MM.1S (cell line): ENCODE results near the gene SLC12A7.
"Not testable (repeated sequence)": the region's sequence is repeated elsewhere in the genome, so short reads cannot be mapped to it uniquely, and the experiment has no call there.

ENCODE experiments used
- DNase-seq: peaks from one replicate; pipeline ENCODE4 v3.0.0-alpha.2; 2015
- H2AFZ ChIP-seq: fragments of 300-600 bp; sonication (generic); 2 replicates; pipeline ENCODE4 v1.6.0; 2016; ENCODE audit warnings: antibody characterized with exemption, low read length
- H3F3A ChIP-seq: fragments of 300-600 bp; sonication (generic); 2 replicates; pipeline ENCODE4 v1.6.1; 2016; ENCODE audit warnings: mild to moderate bottlenecking, antibody characterized with exemption, low read length, moderate library complexity, mixed read lengths; ENCODE audit not compliant: insufficient read depth
- H3K27ac ChIP-seq: fragments of 300-600 bp; sonication (generic); 2 replicates; pipeline ENCODE4 v1.5.1; 2016; ENCODE audit warnings: mild to moderate bottlenecking, low read length
- H3K27me3 ChIP-seq: fragments of 300-600 bp; sonication (generic); replicated peaks from 2 replicates; pipeline ENCODE4 v1.6.0; 2016; ENCODE audit warnings: low read length; ENCODE audit not compliant: insufficient read depth
- H3K36me3 ChIP-seq: fragments of 300-600 bp; sonication (generic); replicated peaks from 2 replicates; pipeline ENCODE4 v1.6.1; 2016; ENCODE audit warnings: mild to moderate bottlenecking, low read length, mixed read lengths; ENCODE audit not compliant: insufficient read depth
- H3K4me1 ChIP-seq: fragments of 300-600 bp; sonication (generic); 2 replicates; pipeline ENCODE4 v1.6.1; 2016; ENCODE audit warnings: low read length, mixed read lengths
- H3K4me2 ChIP-seq: fragments of 300-600 bp; sonication (generic); 2 replicates; pipeline ENCODE4 v1.6.0; 2016; ENCODE audit warnings: low read depth, low read length
- H3K4me3 ChIP-seq: fragments of 300-600 bp; sonication (generic); 2 replicates; pipeline ENCODE4 v1.5.1; 2016; ENCODE audit warnings: low read length, mixed read lengths
- H3K79me2 ChIP-seq: fragments of 300-600 bp; sonication (generic); 2 replicates; pipeline ENCODE4 v1.6.1; 2016; ENCODE audit warnings: mixed run types, low read length, mixed read lengths
- H3K9ac ChIP-seq: fragments of 300-600 bp; sonication (generic); 2 replicates; pipeline ENCODE4 v1.6.1; 2016; ENCODE audit warnings: low read length, mixed read lengths
- H3K9me2 ChIP-seq: fragments of 300-600 bp; sonication (generic); replicated peaks from 2 replicates; pipeline ENCODE4 v1.6.1; 2016; ENCODE audit warnings: mild to moderate bottlenecking, low read length, mixed read lengths; ENCODE audit not compliant: insufficient read depth
- H3K9me3 ChIP-seq: fragments of 300-600 bp; sonication (generic); replicated peaks from 2 replicates; pipeline ENCODE4 v1.6.1; 2016; ENCODE audit warnings: mild to moderate bottlenecking, low read length, mixed read lengths; ENCODE audit not compliant: insufficient read depth
- H4K20me1 ChIP-seq: fragments of 300-600 bp; sonication (generic); 2 replicates; pipeline ENCODE4 v1.6.1; 2016; ENCODE audit warnings: mild to moderate bottlenecking, low read length, moderate library complexity, mixed read lengths; ENCODE audit not compliant: insufficient read depth
- EZH2 ChIP-seq: fragments of 300-600 bp; sonication (generic); optimal IDR thresholded peaks from 2 replicates; pipeline ENCODE3; 2017; ENCODE audit warnings: low read depth, mild to moderate bottlenecking, antibody characterized with exemption, low read length, mixed read lengths
- EZH2phosphoT487 ChIP-seq: fragments of 300-600 bp; sonication (generic); IDR thresholded peaks from 2 replicates; pipeline ENCODE4 v1.6.1; 2018; ENCODE audit warnings: antibody characterized with exemption, low read length
- TF ChIP-seq, protein P1 (sequence below): fragments of 300-600 bp; sonication (generic); IDR thresholded peaks from 2 replicates; pipeline ENCODE4 v1.5.1; 2016; ENCODE audit warnings: antibody characterized with exemption, low read length, mixed read lengths

Gene SLC12A7

DNA sequence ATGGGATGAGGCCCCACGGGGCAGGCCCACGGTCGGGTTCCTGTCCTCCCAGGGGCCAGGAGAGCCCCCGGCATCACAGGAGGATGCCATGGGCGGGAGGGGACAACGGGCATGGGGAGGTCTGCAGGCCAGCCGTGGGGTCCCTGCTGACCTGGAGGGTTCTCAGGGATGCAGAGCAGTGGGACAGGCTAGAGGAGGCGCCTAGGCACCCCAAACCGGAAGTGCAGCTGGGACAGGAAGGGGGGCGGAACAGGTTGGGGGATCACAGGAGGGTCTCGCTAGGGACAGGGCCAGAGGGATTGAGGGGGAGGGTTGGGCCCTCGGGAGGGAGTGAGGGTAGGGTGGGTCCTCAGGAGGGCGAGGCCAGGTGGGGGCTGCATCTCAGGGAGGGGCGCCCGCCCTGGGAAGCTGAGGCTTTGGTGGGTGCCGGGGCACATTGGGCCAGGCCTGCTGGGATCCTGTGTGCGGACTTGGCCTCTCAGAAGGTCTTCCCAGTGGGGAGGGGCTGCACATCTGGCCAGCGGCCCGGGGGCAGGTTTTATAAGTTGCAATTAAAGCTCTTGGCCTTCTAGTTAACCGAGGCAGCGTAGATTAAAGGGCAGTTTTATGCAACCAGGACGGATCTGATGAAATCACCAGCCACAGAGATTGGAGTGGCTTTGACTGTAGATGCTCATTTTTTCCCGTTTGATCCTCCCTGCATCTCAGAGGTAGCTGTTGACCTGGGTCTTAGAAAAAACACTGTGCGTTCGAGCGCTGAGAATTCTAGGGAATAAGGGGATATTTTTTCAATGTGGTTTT is 83.2 kb downstream of the SLC12A7 start:
- no peak for DNase-seq
- Histone ChIP-seq H3K9me3 (no peaks in the 10 kb centered on the region), H3F3A (no peaks in the 10 kb centered on the region), H3K79me2 (peaks cover 45% of the 10 kb centered on the region), H3K27ac (no peak overlapping the region), H3K27me3 (peaks cover 21% of the 10 kb centered on the region; the same call in 1 of the 2 replicates), H3K9ac (no peak overlapping the region), H3K36me3 (no peaks in the 10 kb centered on the region), H2AFZ (no peak overlapping the region), H3K4me2 (no peak overlapping the region), H3K4me3 (no peak overlapping the region), H3K9me2 (no peaks in the 10 kb centered on the region), H4K20me1 (no peaks in the 10 kb centered on the region), H3K4me1 (no peaks in the 10 kb centered on the region)
- TF ChIP-seq, protein P1, sequence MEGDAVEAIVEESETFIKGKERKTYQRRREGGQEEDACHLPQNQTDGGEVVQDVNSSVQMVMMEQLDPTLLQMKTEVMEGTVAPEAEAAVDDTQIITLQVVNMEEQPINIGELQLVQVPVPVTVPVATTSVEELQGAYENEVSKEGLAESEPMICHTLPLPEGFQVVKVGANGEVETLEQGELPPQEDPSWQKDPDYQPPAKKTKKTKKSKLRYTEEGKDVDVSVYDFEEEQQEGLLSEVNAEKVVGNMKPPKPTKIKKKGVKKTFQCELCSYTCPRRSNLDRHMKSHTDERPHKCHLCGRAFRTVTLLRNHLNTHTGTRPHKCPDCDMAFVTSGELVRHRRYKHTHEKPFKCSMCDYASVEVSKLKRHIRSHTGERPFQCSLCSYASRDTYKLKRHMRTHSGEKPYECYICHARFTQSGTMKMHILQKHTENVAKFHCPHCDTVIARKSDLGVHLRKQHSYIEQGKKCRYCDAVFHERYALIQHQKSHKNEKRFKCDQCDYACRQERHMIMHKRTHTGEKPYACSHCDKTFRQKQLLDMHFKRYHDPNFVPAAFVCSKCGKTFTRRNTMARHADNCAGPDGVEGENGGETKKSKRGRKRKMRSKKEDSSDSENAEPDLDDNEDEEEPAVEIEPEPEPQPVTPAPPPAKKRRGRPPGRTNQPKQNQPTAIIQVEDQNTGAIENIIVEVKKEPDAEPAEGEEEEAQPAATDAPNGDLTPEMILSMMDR, result no peak
- TF ChIP-seq EZH2 (no peak), EZH2phosphoT487 (no peak)

DNA sequence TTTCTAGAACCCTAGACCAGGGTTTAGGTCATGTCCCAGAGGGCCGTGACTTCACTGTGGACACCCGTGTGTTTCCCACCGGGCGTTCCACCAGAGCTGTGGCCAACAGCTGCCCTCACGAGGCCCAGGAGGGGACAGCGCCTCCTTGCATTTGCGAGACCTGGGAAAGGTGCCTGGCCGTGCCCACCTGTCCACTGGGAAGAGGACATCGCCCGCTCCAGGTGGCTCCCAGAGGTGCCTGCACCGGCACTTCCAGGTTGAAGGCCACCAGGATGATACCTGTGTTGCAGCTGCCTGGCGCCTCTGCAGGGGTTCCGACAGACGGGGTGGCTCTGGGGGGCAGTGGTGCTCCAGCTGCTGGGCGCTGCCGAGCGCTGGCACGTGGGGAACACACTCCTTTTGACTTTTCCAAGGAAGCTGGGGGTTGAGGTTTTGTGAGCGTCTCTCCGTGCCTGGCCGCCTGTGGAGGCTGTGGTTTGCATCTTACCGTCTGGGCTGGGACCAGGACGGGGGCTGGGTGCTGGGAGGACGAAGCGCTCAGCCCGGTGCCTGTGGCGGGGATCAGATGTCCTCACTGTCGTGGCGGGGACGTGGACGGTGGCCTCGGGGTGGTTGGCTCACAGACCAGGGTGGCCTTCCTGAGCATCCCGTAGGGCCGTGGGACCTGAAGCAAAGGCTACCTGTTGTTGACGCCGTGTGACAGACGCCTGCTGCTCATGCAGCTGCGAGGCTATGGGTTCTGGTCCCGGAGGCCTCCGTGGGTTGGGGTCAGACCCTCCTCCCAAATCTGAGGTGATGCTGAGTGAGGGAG is 84.0 kb downstream of the SLC12A7 start:
- no peaks in the 10 kb centered on the region for H3K9me3 ChIP-seq
- no peaks in the 10 kb centered on the region for H3K36me3 ChIP-seq
- H3K79me2 ChIP-seq, result peaks cover 45% of the 10 kb centered on the region
- no peak overlapping the region for H3K4me3 ChIP-seq
- H3F3A ChIP-seq, result no peaks in the 10 kb centered on the region
- H3K9me2 ChIP-seq, result no peaks in the 10 kb centered on the region
- H3K9ac ChIP-seq, result no peak overlapping the region
- DNase-seq, result no peak
- H3K27ac ChIP-seq, result no peak overlapping the region
- TF ChIP-seq EZH2 (no peak), EZH2phosphoT487 (no peak)
- TF ChIP-seq, protein P1, result no peak
- H3K4me2 ChIP-seq, result no peak overlapping the region
- no peaks in the 10 kb centered on the region for H3K4me1 ChIP-seq
- H2AFZ ChIP-seq, result no peak overlapping the region
- peaks cover 14% of the 10 kb centered on the region; the same call in 1 of the 2 replicates for H3K27me3 ChIP-seq
- H4K20me1 ChIP-seq, result no peaks in the 10 kb centered on the region

DNA sequence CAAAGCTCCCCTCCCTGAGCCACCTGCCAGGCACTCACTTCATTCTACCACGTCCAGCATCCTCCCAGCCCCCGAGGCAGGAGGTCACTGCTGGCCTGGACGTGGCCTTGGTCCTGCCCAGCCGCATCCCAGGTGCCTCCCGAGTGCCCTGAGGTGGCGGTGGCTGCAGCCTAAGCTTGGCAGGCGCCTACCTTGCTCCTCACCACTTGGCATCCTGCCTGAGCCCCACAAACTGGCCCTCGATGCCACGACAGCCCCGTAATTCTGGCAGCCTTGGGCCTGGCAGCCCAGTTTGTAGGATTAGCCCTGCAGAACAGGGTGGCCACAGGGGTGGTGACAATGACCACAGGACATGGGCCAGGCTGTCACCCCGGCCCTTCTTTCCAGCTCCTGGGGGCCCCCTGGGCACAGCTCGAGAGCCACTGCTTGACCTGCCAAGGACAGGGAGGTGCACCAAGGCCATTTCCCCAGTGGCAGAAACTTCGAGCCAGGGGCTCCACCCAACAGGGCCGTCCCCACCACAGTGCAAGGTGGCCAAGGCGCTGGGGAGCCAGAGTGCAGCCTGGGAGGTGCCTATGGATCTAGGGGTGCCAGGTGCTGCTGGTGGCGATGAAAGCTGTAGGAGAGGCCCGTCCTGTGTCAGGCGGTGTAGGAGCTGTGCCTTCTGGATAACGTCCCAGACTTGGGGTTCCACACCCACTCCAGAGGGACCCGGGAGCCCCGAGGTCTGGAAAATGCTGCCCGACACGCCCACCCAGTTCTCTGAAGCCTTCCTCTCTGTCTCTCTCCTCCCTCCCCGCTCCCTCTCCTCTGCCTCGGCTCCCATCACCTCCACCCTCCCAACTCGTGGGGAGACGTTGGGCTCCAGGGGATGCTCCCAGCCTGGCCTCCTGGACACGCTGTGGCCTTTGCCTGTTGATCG is 84.9 kb downstream of the SLC12A7 start:
- Histone ChIP-seq H3K4me2 (no peak overlapping the region), H3K4me1 (no peaks in the 10 kb centered on the region), H3K9ac (no peak overlapping the region), H3K36me3 (no peaks in the 10 kb centered on the region), H3K27ac (no peak overlapping the region), H3K9me3 (no peaks in the 10 kb centered on the region), H3K79me2 (peaks cover 42% of the 10 kb centered on the region), H3K4me3 (no peak overlapping the region), H4K20me1 (no peaks in the 10 kb centered on the region), H3K9me2 (no peaks in the 10 kb centered on the region), H3K27me3 (peaks cover 7% of the 10 kb centered on the region; the same call in 1 of the 2 replicates), H2AFZ (no peak overlapping the region), H3F3A (no peaks in the 10 kb centered on the region)
- DNase-seq, result no peak
- TF ChIP-seq EZH2phosphoT487 (no peak), EZH2 (no peak)
- TF ChIP-seq, protein P1, result no peak

DNA sequence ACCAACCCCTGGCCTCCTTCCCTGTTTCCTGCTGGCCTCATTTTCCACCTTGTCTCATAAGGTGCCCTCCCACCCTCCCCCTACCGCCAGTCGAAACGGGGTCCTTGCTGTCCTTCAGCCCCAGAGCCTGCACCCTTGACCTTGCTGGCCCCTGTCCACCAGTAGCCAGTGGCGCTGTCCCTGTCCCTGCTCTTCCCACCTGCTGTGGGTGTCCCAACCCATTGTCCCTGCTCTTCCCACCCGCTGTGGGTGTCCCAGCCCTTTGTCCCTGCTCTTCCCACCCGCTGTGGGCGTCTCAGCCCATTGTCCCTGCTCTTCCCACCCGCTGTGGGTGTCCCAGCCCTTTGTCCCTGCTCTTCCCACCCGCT is 89.9 kb downstream of the SLC12A7 start:
- H3K4me3 ChIP-seq, H3K9me3 ChIP-seq, DNase-seq, H3K27me3 ChIP-seq, H3K36me3 ChIP-seq, H3K9me2 ChIP-seq, H2AFZ ChIP-seq, H4K20me1 ChIP-seq: not testable (repeated sequence)
- H3K9ac ChIP-seq, result peak overlapping the region; percentile 41; the same call in 1 of the 2 replicates
- peak overlapping the region; percentile 58; the same call in 1 of the 2 replicates for H3K4me2 ChIP-seq
- peaks cover 22% of the 10 kb centered on the region for H3K4me1 ChIP-seq
- H3K27ac ChIP-seq, result peak overlapping the region; percentile 84
- H3F3A ChIP-seq, result peaks cover 21% of the 10 kb centered on the region
- H3K79me2 ChIP-seq, result peaks cover 39% of the 10 kb centered on the region
